Fibroblast of peridontal ligament (primary cell): ENCODE measurements around the gene C3orf70.

ENCODE experiments used
- DNase-seq: peaks from one replicate; pipeline ENCODE4 v3.0.0-alpha.2; 2010; ENCODE audit errors: extremely low read depth

C3orf70 gene

GRCh38 chr3:185052631-185053030 lies 100.2 kb downstream of the C3orf70 start:
- DNase-seq, result no peak

DNA sequence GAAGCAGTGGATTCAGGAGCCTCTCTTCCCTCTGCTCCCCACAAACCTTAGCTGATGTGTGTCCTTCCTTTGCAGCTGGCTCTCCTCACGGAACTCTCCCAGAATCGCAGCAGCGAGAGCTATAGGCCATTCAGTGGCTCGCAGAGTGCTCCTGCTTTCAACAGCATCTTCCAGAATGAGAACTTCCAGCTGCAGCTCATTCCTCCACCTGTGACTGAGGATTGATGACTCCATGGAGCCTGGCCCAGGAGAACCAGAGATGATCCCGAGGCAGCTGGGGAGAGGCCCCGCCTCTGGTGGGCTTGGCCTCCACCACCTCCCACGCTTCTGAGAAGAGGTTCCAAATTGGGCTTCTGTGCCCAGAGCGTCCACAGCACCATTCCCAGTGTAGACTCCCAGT lies 101.1 kb downstream of the C3orf70 start:
- no peak for DNase-seq

DNA sequence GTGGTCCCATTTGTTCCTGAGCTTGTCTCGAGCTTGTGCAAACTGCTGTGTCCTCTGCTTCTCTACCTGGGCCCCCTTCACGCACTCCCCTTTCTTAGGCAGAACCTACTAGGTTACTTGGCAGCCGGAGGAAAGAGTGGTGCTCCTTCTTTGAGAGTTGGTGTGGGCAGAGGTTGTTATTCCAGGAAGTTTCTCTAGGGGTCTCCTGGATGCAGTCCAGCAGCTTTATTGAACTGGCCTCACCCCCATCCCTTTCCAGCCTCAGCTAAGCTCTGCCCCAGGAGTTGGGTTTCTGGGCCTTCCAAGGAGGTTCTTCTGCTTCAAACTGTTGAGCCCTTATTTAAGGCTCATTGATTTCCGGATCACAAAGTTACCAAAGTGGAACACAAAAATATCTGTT lies 103.2 kb downstream of the C3orf70 start:
- DNase-seq, result no peak

- DNase-seq, result no peak
Measured at GRCh38 chr3:185046603-185047002, 106.3 kb downstream of the C3orf70 start.

- DNase-seq, result no peak
Measured at GRCh38 chr3:185046164-185046515, 106.7 kb downstream of the C3orf70 start.

GRCh38 chr3:185042312-185043050 lies 110.4 kb downstream of the C3orf70 start:
- no peak for DNase-seq

GRCh38 chr3:185041540-185041939 lies 111.3 kb downstream of the C3orf70 start:
- DNase-seq, result no peak

DNA sequence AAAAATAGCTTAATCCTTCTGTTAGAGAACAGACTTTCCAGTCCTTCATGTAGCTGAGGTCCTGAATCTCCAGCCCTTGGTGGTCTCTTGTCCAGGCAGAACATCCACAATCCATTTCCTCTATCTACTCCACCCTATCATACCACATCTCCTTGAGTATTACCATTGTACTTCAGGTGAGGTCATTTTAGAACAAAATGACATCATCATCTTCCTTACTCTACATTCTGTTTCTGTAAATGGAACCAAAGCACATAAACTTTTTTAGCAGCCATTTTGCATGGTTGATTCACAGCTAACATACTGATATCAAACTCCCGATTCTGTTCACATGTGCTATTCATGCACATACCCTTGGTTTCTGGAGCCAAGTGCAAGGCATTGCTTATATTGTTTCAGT lies 112.4 kb downstream of the C3orf70 start:
- no peak for DNase-seq

DNA sequence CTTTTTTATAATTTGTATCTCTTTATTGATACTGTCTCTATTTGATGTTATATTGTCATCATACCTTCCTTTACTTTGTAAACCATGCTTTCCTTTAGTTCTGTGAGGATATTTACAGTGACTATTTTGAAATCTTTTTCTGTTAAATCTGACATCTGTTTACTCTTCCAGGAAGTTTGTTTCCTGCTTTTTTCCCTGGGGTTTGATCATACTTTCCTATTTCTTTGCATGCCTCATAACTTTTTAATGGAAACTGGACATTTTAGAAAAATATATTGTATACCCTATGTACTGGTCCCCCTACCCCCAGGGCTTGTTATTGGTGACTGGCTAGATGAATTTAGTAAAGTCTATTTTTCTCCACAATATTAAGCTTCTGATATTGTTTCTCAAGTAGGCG lies 115.1 kb downstream of the C3orf70 start:
- DNase-seq, result no peak

DNA sequence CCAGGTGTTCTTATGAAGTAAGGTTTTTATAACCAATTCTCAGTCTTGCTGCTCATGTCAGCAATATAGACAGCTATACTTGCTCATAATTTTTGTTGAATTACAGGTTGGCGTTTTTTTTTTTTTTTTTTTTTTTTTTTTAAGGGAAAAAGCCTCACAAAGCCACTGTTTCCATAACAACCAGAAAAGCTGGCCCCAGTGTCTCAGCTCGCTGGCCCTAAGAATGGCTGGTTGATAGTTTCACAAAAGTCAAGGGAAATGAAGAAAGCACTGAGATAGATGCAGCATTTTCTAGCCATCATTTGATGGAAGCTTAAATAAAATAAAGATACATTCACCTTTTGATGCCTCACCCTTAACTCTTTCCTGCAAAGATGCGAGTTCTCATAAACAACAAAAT lies 121.9 kb downstream of the C3orf70 start:
- DNase-seq, result no peak

DNA sequence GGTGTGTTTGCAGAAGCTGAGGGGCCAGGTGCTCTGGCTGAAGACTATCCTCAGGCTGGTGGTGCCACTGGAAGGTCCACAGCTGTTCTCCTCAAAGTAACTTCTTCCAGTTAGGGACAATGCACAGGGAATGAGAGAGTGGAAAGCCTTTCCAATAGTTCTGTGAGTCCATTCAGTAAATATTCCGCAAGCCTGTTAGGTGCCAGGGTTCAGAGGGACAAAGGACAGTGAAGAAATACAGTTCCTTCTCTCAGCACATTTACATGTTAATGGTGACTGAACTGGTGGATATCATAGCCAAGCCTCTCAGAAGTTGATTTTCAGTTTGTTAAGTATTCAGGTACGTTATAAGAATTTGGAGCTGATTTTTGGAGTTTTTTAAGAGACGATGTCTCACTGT lies 122.5 kb downstream of the C3orf70 start:
- DNase-seq, result no peak

GRCh38 chr3:185029086-185029485 lies 123.8 kb downstream of the C3orf70 start:
- DNase-seq, result no peak

- DNase-seq, result no peak
Measured at GRCh38 chr3:185028121-185028520, 124.7 kb downstream of the C3orf70 start.
